IPS-15b (cell line): Measurements from ENCODE around the gene ELAVL3.
"Not testable (repeated sequence)": the region's sequence is repeated elsewhere in the genome, so short reads cannot be mapped to it uniquely, and the experiment has no call there.

Source experiments
- H3K27me3 ChIP-seq: one replicate; pipeline ENCODE4 v1.6.1; 2013; ENCODE audit warnings: low read length; ENCODE audit not compliant: control insufficient read depth, insufficient read depth
- H3K36me3 ChIP-seq: one replicate; pipeline ENCODE4 v1.6.1; 2013; ENCODE audit warnings: low read length; ENCODE audit not compliant: control insufficient read depth, insufficient read depth
- H3K4me1 ChIP-seq: one replicate; pipeline ENCODE4 v1.6.1; 2013; ENCODE audit warnings: mild to moderate bottlenecking, low read length; ENCODE audit not compliant: control insufficient read depth, insufficient read depth
- H3K4me3 ChIP-seq: one replicate; pipeline ENCODE4 v1.5.1; 2013; ENCODE audit warnings: low read depth, low read length
- H3K9ac ChIP-seq: one replicate; pipeline ENCODE4 v1.6.1; 2013; ENCODE audit warnings: low read depth, mild to moderate bottlenecking, low read length
- H3K9me3 ChIP-seq: one replicate; pipeline ENCODE4 v1.6.1; 2013; ENCODE audit warnings: mild to moderate bottlenecking, low read length; ENCODE audit not compliant: control insufficient read depth, insufficient read depth

Gene ELAVL3

GRCh38 chr19:11483366-11484111, 2.7 kb upstream of the ELAVL3 start:
- Histone ChIP-seq H3K9ac (no peak overlapping the region), H3K4me1 (no peaks in the 10 kb centered on the region)

GRCh38 chr19:11482384-11483050, 1.7 kb upstream of the ELAVL3 start:
- H3K27me3 ChIP-seq: peaks cover 26% of the 10 kb centered on the region
- no peak overlapping the region for H3K9ac ChIP-seq
- H3K36me3 ChIP-seq: no peaks in the 10 kb centered on the region
- H3K9me3 ChIP-seq: no peaks in the 10 kb centered on the region
- H3K4me3 ChIP-seq: peak overlapping the region; percentile 26
- no peaks in the 10 kb centered on the region for H3K4me1 ChIP-seq

More at GRCh38 chr19:11483366-11484111, 2.7 kb upstream of the ELAVL3 start:
- no peaks in the 10 kb centered on the region for H3K9me3 ChIP-seq
- peak overlapping the region; percentile 18 for H3K4me3 ChIP-seq
- no peaks in the 10 kb centered on the region for H3K36me3 ChIP-seq
- peaks cover 23% of the 10 kb centered on the region for H3K27me3 ChIP-seq

GRCh38 chr19:11481534-11482383, 913 bp upstream of the ELAVL3 start:
- H3K36me3 ChIP-seq: no peaks in the 10 kb centered on the region
- peaks cover 26% of the 10 kb centered on the region for H3K27me3 ChIP-seq
- H3K4me1 ChIP-seq: no peaks in the 10 kb centered on the region
- no peaks in the 10 kb centered on the region for H3K9me3 ChIP-seq
- peak overlapping the region; percentile 37 for H3K4me3 ChIP-seq
- no peak overlapping the region for H3K9ac ChIP-seq

- Histone ChIP-seq H3K27me3 (peaks cover 26% of the 10 kb centered on the region), H3K9me3 (no peaks in the 10 kb centered on the region), H3K4me3 (peak overlapping the region; percentile 37), H3K9ac (no peak overlapping the region), H3K36me3 (no peaks in the 10 kb centered on the region), H3K4me1 (no peaks in the 10 kb centered on the region)
Measured at GRCh38 chr19:11479898-11480714, 740 bp downstream of the ELAVL3 start.

GRCh38 chr19:11479090-11479897, 1.6 kb downstream of the ELAVL3 start:
- Histone ChIP-seq H3K27me3 (peaks cover 26% of the 10 kb centered on the region), H3K4me1 (no peaks in the 10 kb centered on the region), H3K4me3 (peak overlapping the region; percentile 52), H3K36me3 (no peaks in the 10 kb centered on the region), H3K9ac (no peak overlapping the region), H3K9me3 (no peaks in the 10 kb centered on the region)

- no peaks in the 10 kb centered on the region for H3K36me3 ChIP-seq
- no peak overlapping the region for H3K9ac ChIP-seq
- peaks cover 24% of the 10 kb centered on the region for H3K27me3 ChIP-seq
- no peaks in the 10 kb centered on the region for H3K9me3 ChIP-seq
- peak overlapping the region; percentile 52 for H3K4me3 ChIP-seq
- no peaks in the 10 kb centered on the region for H3K4me1 ChIP-seq
Measured at GRCh38 chr19:11478167-11479089, 2.4 kb downstream of the ELAVL3 start.

- H3K9me3 ChIP-seq: no peaks in the 10 kb centered on the region
- H3K27me3 ChIP-seq: peaks cover 9% of the 10 kb centered on the region
- no peak overlapping the region for H3K4me3 ChIP-seq
- no peaks in the 10 kb centered on the region for H3K36me3 ChIP-seq
- H3K4me1 ChIP-seq: no peaks in the 10 kb centered on the region
- no peak overlapping the region for H3K9ac ChIP-seq
Measured at GRCh38 chr19:11475861-11476260, 5.0 kb downstream of the ELAVL3 start.

GRCh38 chr19:11475343-11475742, 5.5 kb downstream of the ELAVL3 start:
- not testable (repeated sequence) for H3K4me1 ChIP-seq, H3K9me3 ChIP-seq, H3K9ac ChIP-seq

GRCh38 chr19:11473725-11474124, 7.1 kb downstream of the ELAVL3 start:
- no peaks in the 10 kb centered on the region for H3K4me1 ChIP-seq
- no peak overlapping the region for H3K4me3 ChIP-seq
- peaks cover 3% of the 10 kb centered on the region for H3K27me3 ChIP-seq
- no peaks in the 10 kb centered on the region for H3K36me3 ChIP-seq
- no peak overlapping the region for H3K9ac ChIP-seq
- no peaks in the 10 kb centered on the region for H3K9me3 ChIP-seq

More at GRCh38 chr19:11475343-11475742, 5.5 kb downstream of the ELAVL3 start:
- H3K27me3 ChIP-seq, H3K36me3 ChIP-seq, H3K4me3 ChIP-seq: not testable (repeated sequence)

GRCh38 chr19:11468266-11468845, 12.5 kb downstream of the ELAVL3 start:
- H3K9me3 ChIP-seq, H3K27me3 ChIP-seq, H3K9ac ChIP-seq, H3K36me3 ChIP-seq, H3K4me1 ChIP-seq, H3K4me3 ChIP-seq: not testable (repeated sequence)
